ENCODE measurements around the gene PHAF1.
A peak's percentile ranks its signal among the peaks of the same experiment; 100 is the strongest.

The PHAF1 gene

GRCh38 chr16:67157106-67157748, 47.5 kb downstream of the PHAF1 start:
- TF ChIP-seq NFIC (IDR thresholded peaks at IDR 0.05) (no peak), CEBPB (IDR thresholded peaks at IDR 0.05) (no peak), TAF1 (IDR thresholded peaks at IDR 0.05; ENCODE audit: low read depth) (no peak), REST (IDR thresholded peaks at IDR 0.05; ENCODE audit: low read depth) (no peak)

GRCh38 chr16:67157892-67158635, 48.3 kb downstream of the PHAF1 start:
- no peak for TF ChIP-seq REST (IDR thresholded peaks at IDR 0.05; ENCODE audit: low read depth)
- TF ChIP-seq MAX (IDR thresholded peaks at IDR 0.05): no peak
- TF ChIP-seq FOXM1 (IDR thresholded peaks at IDR 0.05; ENCODE audit: borderline replicate concordance, low read depth): no peak
- no peak for TF ChIP-seq TCF12 (IDR thresholded peaks at IDR 0.05; ENCODE audit: low read depth)
- no peak for TF ChIP-seq TEAD4 (IDR thresholded peaks at IDR 0.05)
- TF ChIP-seq EP300 (IDR thresholded peaks at IDR 0.05; ENCODE audit: borderline replicate concordance): no peak
- no peak for TF ChIP-seq USF1 (IDR thresholded peaks at IDR 0.05)
- no peak for TF ChIP-seq YY1 (IDR thresholded peaks at IDR 0.05; ENCODE audit: low read depth)
- TF ChIP-seq RAD21 (IDR thresholded peaks at IDR 0.05; ENCODE audit: low read depth): no peak
- no peak for TF ChIP-seq ZBTB7A (IDR thresholded peaks at IDR 0.05; ENCODE audit: low read depth)
- no peak for TF ChIP-seq TAF1 (IDR thresholded peaks at IDR 0.05; ENCODE audit: low read depth)
- TF ChIP-seq NFIC (IDR thresholded peaks at IDR 0.05): no peak
- no peak for TF ChIP-seq CEBPB (IDR thresholded peaks at IDR 0.05)

GRCh38 chr16:67158637-67159600, 49.2 kb downstream of the PHAF1 start:
- TF ChIP-seq ZBTB7A (IDR thresholded peaks at IDR 0.05; ENCODE audit: low read depth) (0 out of 2 replicates have a peak, but pooled peaks have one; percentile 38), NFIC (IDR thresholded peaks at IDR 0.05) (no peak)

GRCh38 chr16:67161595-67162058, 51.9 kb downstream of the PHAF1 start:
- TF ChIP-seq EP300 (IDR thresholded peaks at IDR 0.05; ENCODE audit: borderline replicate concordance) (no peak), CREB1 (IDR thresholded peaks at IDR 0.05; ENCODE audit: low read depth) (no peak), TCF12 (IDR thresholded peaks at IDR 0.05; ENCODE audit: low read depth) (no peak), TAF1 (IDR thresholded peaks at IDR 0.05; ENCODE audit: low read depth) (no peak), TEAD4 (IDR thresholded peaks at IDR 0.05) (no peak), YY1 (IDR thresholded peaks at IDR 0.05; ENCODE audit: low read depth) (no peak), FOXM1 (IDR thresholded peaks at IDR 0.05; ENCODE audit: borderline replicate concordance, low read depth) (no peak), REST (IDR thresholded peaks at IDR 0.05; ENCODE audit: low read depth) (no peak)

All from Ishikawa (cell line).